Measurements from ENCODE around the gene TICAM1.

Gene TICAM1

DNA sequence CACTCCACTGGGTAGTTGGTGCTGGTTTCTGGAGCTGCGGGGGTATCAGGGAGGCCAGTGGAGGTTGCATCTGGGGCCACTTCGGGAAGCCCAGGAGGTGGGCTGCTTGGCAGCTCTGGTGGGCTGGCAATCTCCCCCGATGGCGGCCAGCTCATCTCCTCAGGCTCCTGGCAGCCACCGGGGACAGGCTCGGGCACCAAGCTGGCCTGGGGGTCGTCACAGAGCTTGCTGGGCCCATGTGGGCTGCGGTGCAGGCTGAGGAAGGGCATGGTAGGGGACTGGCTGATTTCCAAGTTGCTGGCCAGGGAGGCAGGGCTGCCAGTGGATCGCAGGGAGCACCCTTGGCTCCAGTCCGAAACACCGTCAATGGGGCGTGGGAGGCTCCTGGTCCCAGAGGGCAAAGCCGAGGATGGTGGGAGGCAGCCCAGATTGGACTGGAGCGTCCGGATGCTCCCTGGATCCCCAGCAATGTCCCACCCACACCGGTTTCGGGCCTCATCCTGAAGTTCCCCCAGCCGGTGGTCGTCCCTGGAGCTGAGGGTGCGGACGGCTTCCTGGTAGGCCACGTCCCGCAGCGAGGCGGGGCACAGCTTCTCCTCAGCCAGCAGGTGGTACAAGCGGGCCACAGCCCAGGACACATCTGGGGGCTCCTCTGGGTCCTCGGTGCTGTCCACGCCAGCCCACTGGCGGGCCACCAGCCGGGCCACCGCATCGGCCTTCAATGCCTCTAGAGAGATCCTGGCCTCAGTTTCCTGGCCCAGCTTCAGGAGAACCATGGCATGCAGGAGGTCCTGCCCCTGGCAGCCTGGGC is 13.8 kb downstream of the TICAM1 start:
- H3K27ac ChIP-seq, result no peak overlapping the region
- no peak for TF ChIP-seq ZFX (IDR thresholded peaks at IDR 0.05)
- TF ChIP-seq, protein P1, sequence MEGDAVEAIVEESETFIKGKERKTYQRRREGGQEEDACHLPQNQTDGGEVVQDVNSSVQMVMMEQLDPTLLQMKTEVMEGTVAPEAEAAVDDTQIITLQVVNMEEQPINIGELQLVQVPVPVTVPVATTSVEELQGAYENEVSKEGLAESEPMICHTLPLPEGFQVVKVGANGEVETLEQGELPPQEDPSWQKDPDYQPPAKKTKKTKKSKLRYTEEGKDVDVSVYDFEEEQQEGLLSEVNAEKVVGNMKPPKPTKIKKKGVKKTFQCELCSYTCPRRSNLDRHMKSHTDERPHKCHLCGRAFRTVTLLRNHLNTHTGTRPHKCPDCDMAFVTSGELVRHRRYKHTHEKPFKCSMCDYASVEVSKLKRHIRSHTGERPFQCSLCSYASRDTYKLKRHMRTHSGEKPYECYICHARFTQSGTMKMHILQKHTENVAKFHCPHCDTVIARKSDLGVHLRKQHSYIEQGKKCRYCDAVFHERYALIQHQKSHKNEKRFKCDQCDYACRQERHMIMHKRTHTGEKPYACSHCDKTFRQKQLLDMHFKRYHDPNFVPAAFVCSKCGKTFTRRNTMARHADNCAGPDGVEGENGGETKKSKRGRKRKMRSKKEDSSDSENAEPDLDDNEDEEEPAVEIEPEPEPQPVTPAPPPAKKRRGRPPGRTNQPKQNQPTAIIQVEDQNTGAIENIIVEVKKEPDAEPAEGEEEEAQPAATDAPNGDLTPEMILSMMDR (conservative IDR thresholded peaks at IDR 0.05), result no peak

DNA sequence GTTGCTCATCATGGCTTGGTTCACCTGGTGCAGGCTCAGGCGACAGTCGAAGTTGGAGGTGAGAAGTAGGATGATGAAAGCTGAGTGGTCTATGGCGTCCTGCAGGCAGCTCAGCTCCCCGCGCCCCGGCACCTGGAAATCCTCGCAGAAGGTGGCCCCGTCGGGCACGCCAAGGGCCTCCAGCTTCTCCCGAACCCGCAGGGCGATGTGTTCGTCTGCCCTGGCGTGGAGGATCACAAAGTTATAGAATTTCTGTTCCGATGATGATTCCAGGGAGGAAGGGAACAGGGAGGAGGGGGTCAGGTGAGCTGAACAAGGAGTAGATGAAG is 14.6 kb downstream of the TICAM1 start:
- TF ChIP-seq ZFX (IDR thresholded peaks at IDR 0.05), result no peak
- TF ChIP-seq, protein P1 (conservative IDR thresholded peaks at IDR 0.05), result no peak
- H3K27ac ChIP-seq, result peak overlapping the region; percentile 49; the same call in 1 of the 2 replicates

DNA sequence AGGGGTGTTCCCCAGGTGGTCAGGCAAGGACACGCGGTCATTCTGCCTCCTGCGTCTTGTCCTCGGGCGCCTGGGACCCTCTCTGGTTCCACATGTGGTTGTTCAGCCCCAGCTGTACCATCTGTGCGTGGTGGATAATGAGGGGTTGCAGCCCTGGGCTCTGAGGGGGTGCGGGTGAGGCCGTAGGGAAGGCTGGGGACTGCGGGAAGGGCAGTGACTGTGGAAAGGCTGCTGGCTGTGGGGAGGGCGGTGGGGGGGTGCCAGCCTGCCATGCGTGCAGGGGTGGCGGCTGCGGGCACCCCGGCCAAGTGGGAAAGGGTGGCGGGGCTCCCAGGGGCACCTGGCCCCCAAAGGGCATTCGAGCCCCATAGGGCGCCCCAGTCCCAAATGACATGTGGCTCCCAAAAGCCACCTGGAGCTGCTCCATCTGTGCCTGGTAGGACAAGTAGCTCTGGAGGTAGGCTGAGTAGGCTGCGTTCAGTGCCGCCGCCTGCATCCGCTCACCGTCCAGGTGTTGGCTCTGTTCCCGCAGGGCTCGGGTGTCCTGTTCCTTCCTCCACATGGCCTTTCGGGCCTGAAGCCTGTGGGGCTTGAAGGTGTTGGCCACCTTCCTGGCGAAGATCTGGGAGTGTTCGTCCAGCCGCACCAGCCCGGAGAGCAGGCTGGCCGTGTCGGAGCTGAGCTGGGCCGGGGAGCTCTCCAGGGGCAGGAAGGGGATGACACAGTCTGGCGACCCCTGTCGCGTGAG is 15.1 kb downstream of the TICAM1 start:
- TF ChIP-seq ZFX (IDR thresholded peaks at IDR 0.05), result no peak
- TF ChIP-seq, protein P1 (conservative IDR thresholded peaks at IDR 0.05), result no peak
- H3K27ac ChIP-seq, result peak overlapping the region; percentile 49

DNA sequence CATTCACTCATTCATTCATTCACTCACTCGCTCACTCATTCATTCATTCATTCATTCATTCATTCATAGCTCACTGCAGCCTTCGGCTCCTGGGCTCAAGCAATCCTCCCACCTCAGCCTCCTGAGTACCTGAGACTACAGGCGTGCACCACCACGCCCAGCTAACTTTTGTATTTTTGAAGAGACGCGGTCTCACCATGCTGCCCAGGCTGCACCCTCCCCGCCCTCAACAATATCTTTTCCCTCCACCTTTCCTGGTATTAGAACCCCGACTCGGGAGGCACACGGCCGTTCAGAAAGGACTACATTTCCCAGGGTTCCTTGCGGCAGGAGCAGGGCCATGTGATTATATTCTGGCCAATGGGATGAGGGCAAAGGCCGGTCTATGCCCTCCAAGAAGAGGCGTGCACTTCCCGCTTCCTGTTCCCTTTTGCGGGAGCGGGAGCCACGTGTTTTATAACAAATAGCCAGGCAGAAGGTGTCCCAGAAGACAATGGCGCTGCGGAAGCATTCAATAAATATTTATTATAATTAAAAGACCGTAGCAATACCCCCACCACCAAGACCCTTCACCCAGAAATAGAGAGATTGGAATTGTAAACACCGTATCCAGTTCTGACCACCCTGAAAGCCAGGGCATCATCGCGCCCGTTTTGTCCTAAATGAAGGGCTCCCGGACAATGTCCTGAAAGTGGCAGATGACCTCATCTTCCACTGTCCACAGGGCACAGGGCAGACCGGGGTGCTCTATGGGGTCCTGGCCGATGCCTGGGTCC is 15.9 kb downstream of the TICAM1 start:
- TF ChIP-seq, protein P1 (conservative IDR thresholded peaks at IDR 0.05), result no peak
- TF ChIP-seq ZFX (IDR thresholded peaks at IDR 0.05), result no peak
- peak overlapping the region; percentile 49 for H3K27ac ChIP-seq

DNA sequence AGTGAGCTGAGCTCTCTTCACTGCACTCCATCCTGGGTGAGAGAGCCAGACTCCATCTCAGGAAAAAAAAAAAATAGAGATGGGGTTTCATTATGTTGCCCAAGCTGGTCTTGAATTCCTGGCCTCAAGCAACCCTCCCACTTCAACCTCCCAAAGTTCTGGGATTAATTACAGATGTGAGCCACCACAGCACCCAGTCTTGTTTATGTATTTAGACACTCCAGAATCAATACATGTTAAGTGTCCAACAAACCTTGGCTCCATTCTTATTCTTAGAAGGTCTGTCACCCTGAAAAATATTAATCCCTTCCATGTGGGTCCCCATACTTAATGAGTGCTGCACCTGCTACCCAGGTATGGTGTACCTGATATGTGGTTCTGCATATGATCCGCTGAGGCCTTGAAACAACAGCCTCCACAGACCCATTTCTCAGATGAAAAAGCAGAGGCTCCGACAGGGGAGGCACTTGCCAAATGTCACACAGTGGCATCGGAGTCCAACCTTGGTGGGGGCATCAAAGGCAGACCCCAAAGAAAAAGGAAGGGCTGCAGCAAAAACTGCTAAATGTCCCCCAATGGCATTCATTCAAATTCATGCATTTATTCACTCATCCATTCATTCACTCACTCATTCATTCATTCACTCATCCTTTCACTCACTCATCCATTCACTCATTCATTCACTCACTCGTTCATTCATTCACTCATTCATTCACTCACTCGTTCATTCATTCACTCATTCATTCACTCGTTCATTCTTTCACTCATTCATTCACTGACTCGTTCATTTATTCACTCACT is 16.7 kb downstream of the TICAM1 start:
- no peak for TF ChIP-seq ZFX (IDR thresholded peaks at IDR 0.05)
- TF ChIP-seq, protein P1 (conservative IDR thresholded peaks at IDR 0.05), result no peak
- H3K27ac ChIP-seq, result no peak overlapping the region

DNA sequence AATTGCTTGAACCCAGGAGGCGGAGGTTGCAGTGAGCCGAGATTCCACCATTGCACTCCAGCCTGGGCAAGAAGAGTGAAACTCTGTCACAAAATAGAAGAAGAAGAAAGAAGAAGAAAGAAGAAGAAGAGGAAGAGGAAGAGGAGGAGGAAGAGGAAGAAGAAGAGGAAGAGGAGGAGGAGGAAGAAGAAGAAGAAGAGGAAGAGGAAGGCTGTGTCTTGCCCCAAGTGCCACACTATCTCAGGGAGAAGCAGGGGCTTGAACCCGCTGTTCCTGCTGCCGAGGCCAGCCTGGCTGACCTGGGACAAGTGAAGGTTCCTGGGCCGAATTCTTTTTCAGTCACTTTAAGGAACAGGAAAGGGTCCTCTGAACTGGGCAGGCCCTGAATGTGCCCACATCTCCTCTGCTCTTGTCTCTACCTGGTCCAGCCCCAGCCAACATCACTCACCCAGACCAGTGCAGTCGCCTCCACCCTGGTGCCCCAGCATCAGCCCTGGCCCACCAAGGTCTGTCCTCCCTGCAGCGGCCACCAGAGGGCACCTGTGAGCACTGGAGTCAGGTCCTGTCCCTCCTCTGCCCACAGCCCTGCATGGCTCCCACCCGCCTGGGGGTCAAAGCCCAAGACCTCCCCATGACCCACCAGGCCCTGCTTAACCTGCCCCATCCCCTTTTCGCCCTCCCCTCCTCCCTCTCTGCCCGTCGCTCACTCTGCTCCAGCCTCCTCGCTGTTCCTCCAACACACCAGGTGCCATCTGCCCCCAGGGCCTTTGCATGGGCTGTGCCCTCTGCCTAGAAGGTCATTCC is 20.0 kb downstream of the TICAM1 start:
- no peak overlapping the region for H3K27ac ChIP-seq
- TF ChIP-seq ZFX (IDR thresholded peaks at IDR 0.05), result no peak
- TF ChIP-seq, protein P1 (conservative IDR thresholded peaks at IDR 0.05), result peak; percentile 96

All from C4-2B (cell line).